ENCODE measurements around the gene CADPS. TPM values are rescaled to one million over a fixed set of nuclear protein-coding genes. Genes with fewer than 3 reads are reported as not detected.

CADPS gene
- polyA plus RNA-seq, 3 donors: 1.2 to 2.4 (median 1.2) TPM

DNA sequence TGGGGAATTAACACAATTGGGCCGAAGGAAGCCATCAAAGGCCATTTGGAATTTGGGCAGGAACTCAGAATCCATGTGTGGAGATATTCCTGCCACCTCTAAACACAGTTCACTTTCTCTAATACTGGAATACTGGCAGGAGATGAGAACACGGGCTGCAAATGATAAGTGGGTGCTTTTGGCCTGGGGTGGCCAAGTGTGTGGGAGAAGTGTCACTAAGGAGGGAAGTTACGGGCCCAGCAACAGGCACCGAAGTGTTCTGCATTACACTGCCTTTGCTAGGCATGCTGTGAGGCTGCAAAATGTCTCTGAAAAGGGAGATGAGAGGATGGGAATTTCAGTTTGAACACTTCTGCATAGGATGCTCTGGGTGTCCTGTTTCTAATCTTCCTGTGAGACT is 412.4 kb downstream of the CADPS start:
- DNase-seq (ENCODE audit: low read depth in 3 of 3, low spot score in 2 of 3): no peak

GRCh38 chr3:62462104-62462762 is 413.0 kb downstream of the CADPS start:
- DNase-seq (ENCODE audit: low read depth in 3 of 3, low spot score in 2 of 3): no peak

GRCh38 chr3:62454916-62455315 is 420.3 kb downstream of the CADPS start:
- no peak for DNase-seq (ENCODE audit: low read depth in 3 of 3, low spot score in 2 of 3)

DNA sequence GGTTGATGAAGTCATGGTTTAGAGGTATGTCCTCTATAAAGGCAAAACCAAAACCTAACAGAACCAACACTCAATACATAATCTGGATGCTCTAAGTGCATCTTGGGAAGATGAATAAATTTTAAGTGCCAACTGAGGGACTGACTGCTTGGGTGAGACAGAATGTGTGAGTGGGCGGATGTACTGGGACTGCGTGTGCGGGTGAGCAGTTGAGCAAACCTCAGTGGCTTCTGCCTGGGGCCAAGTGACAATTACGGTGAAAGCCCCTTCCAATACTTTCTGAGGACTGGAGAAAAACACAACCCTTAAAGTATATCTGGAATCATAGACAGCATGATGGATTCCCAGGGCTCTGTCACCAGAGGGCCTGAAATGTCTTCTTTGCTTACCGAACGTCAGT is 421.8 kb downstream of the CADPS start:
- DNase-seq (ENCODE audit: low read depth in 3 of 3, low spot score in 2 of 3): no peak

GRCh38 chr3:62451211-62451887 is 423.9 kb downstream of the CADPS start:
- DNase-seq (ENCODE audit: low read depth in 3 of 3, low spot score in 2 of 3): no peak

GRCh38 chr3:62446337-62446940 is 428.8 kb downstream of the CADPS start:
- DNase-seq (ENCODE audit: low read depth in 3 of 3, low spot score in 2 of 3): no peak

- no peak for DNase-seq (ENCODE audit: low read depth in 3 of 3, low spot score in 2 of 3)
Measured at GRCh38 chr3:62445275-62445674, 429.9 kb downstream of the CADPS start.

- no peak for DNase-seq (ENCODE audit: low read depth in 3 of 3, low spot score in 2 of 3)
Measured at GRCh38 chr3:62439978-62440377, 435.2 kb downstream of the CADPS start.

- no peak for DNase-seq (ENCODE audit: low read depth in 3 of 3, low spot score in 2 of 3)
Measured at GRCh38 chr3:62439176-62439813, 435.9 kb downstream of the CADPS start.

- DNase-seq (ENCODE audit: low read depth in 3 of 3, low spot score in 2 of 3): no peak
Measured at GRCh38 chr3:62436785-62437184, 438.4 kb downstream of the CADPS start.

GRCh38 chr3:62433396-62433795 is 441.8 kb downstream of the CADPS start:
- no peak for DNase-seq (ENCODE audit: low read depth in 3 of 3, low spot score in 2 of 3)

GRCh38 chr3:62421207-62421606 is 454.0 kb downstream of the CADPS start:
- no peak for DNase-seq (ENCODE audit: low read depth in 3 of 3, low spot score in 2 of 3)

- DNase-seq (ENCODE audit: low read depth in 3 of 3, low spot score in 2 of 3): no peak
Measured at GRCh38 chr3:62416144-62416543, 459.1 kb downstream of the CADPS start.

GRCh38 chr3:62415312-62415801 is 459.9 kb downstream of the CADPS start:
- DNase-seq (ENCODE audit: low read depth in 3 of 3, low spot score in 2 of 3): no peak

DNA sequence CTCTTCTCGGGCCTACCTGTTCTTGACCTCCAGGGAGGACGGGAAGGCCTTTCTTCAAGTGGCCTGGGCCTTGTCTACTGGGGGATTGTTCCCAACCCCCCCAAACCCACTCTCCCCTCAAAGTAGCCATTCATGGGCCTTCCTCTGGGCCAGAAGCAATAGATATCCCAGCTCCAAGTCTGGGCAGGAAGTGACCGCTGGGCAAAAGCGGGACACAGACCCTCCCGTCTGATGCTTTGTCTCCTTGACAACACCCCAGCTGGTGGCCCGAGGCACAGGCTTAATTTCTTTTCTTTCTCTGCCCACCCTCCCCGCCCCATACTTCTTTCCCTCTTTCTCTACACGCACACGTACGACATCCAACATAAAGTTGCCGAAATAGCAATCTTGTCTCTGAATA is 460.4 kb downstream of the CADPS start:
- no peak for DNase-seq (ENCODE audit: low read depth in 3 of 3, low spot score in 2 of 3)

DNA sequence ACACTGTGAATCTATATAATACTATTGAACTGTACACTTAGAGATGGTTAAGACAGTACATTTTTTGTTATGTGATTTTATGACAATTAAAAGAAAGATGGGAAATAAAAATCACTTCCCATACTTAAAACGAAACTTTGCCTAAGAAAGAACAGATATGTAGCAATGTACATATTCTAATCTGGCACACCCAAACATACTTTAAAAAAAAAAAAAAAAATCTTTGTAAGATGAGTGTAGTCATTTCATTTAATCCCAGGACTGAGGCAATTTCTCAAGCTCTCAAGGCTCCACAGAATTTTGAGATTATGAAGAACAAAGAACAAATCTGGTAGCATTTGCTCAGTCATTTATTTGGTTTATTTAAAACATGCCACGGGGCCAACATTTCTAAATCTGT is 461.5 kb downstream of the CADPS start:
- DNase-seq (ENCODE audit: low read depth in 3 of 3, low spot score in 2 of 3): no peak

DNA sequence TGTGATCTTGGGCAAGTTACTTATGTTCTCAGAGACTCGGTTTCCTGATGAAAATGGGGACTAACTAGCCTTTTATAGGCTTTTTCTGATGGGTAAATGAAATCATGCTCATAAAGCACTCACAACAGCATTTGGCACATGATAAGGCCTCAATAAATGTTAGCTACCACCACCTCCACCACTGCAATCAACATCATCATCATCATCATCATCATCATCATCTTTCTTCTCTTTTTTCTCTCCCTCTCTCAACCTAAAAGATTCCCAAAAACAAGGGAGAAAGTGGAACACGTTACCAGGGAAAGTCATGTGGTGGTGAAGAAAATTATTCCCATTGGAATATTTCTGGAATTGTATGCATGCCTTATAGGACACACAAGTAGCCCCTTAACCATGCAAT is 468.3 kb downstream of the CADPS start:
- DNase-seq (ENCODE audit: low read depth in 3 of 3, low spot score in 2 of 3): no peak

DNA sequence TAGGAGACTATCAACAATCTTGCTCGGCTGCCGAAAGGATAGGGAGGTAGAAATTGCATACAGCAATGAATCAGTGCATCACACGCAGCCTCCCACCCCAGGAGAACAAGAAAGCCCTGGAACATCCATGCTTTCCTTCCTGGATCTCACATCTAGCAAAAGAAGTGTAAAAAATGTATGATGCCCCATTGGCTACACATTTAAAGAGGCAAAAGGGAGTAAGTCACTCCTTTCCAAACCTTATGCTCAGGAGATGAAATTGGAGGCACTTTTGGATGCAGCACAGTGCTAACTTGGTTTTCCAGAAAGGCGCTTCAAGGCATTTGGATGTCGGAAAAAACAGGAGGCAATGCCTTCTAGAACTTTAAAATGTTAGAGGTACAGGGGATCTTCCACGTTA is 469.6 kb downstream of the CADPS start:
- no peak for DNase-seq (ENCODE audit: low read depth in 3 of 3, low spot score in 2 of 3)

DNA sequence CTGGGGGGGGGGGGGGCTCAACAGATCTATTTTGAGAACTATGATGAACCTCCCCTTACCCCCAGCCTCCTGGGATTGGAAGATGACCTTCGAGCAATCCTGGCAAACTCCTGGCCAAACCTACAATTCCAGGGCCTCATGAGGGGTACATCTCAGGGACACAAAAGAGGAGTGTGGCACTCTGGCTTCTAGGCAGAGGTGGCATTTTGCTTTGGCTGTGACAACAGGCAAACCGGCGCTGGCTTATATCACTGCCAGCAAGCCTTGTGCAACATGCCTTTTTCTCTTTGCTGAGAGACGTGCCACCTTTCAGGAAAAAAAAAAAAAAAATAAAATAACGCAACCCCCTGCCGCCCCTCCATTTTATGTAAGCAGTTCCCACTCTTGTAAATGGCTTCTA is 470.1 kb downstream of the CADPS start:
- DNase-seq (ENCODE audit: low read depth in 3 of 3, low spot score in 2 of 3): no peak

GRCh38 chr3:62404321-62404720 is 470.9 kb downstream of the CADPS start:
- no peak for DNase-seq (ENCODE audit: low read depth in 3 of 3, low spot score in 2 of 3)

GRCh38 chr3:62403765-62404164 is 471.5 kb downstream of the CADPS start:
- no peak for DNase-seq (ENCODE audit: low read depth in 3 of 3, low spot score in 2 of 3)
